Neural progenitor cell (in vitro differentiated cells): ENCODE results near the gene CA10. TPM values are rescaled to one million over a fixed set of nuclear protein-coding genes. Genes with fewer than 3 reads are reported as not detected.

ENCODE experiments used
- DNase-seq: peaks from one replicate; pipeline ENCODE4 v3.0.0-alpha.2; 2016; ENCODE audit warnings: low spot score
- H2AFZ ChIP-seq: fragments of 200-600 bp; sonication (generic); replicated peaks from 2 replicates; pipeline ENCODE4 v1.6.1; 2016; ENCODE audit warnings: antibody characterized with exemption
- H3F3A ChIP-seq: fragments of 200-600 bp; sonication (generic); 2 replicates; pipeline ENCODE4 v1.6.1; 2016; ENCODE audit warnings: antibody characterized with exemption, low read depth
- H3K27ac ChIP-seq: fragments of 200-600 bp; sonication (generic); 2 replicates; pipeline ENCODE4 v1.5.1; 2016; ENCODE audit warnings: mild to moderate bottlenecking
- H3K27me3 ChIP-seq: fragments of 200-600 bp; sonication (generic); 2 replicates; pipeline ENCODE4 v1.6.1; 2016; ENCODE audit warnings: mild to moderate bottlenecking, moderate library complexity
- H3K36me3 ChIP-seq: fragments of 200-600 bp; sonication (generic); 2 replicates; pipeline ENCODE4 v1.5.1; 2016
- H3K4me1 ChIP-seq: fragments of 200-600 bp; sonication (generic); 2 replicates; pipeline ENCODE4 v1.6.1; 2016; ENCODE audit warnings: mixed run types
- H3K4me2 ChIP-seq: fragments of 200-600 bp; sonication (generic); 2 replicates; pipeline ENCODE4 v1.6.1; 2016
- H3K4me3 ChIP-seq: fragments of 200-600 bp; sonication (generic); 2 replicates; pipeline ENCODE4 v1.5.1; 2016
- H3K79me2 ChIP-seq: fragments of 200-600 bp; sonication (generic); 2 replicates; pipeline ENCODE4 v1.6.1; 2016; ENCODE audit warnings: low read depth
- H3K9ac ChIP-seq: fragments of 200-600 bp; sonication (generic); 2 replicates; pipeline ENCODE4 v1.6.1; 2016
- H3K9me3 ChIP-seq: fragments of 200-600 bp; sonication (generic); 2 replicates; pipeline ENCODE4 v1.5.1; 2016; ENCODE audit warnings: low read depth
- H4K20me1 ChIP-seq: fragments of 200-600 bp; sonication (generic); 2 replicates; pipeline ENCODE4 v1.6.1; 2016; ENCODE audit warnings: low read depth
- H3K27ac Mint-ChIP-seq: 3 replicates; pipeline ENCODE4 v1.8.0; 2021; ENCODE audit warnings: mixed read lengths
- H3K27me3 Mint-ChIP-seq: 2 replicates; pipeline ENCODE4 v1.8.0; 2022; ENCODE audit warnings: low read depth, mild to moderate bottlenecking, inconsistent platforms, moderate library complexity, mixed read lengths; ENCODE audit not compliant: insufficient read depth
- H3K36me3 Mint-ChIP-seq: 3 replicates; pipeline ENCODE4 v1.8.0; 2021; ENCODE audit warnings: mixed read lengths
- H3K4me1 Mint-ChIP-seq: 3 replicates; pipeline ENCODE4 v1.8.0; 2021; ENCODE audit warnings: mixed read lengths
- H3K4me3 Mint-ChIP-seq: 3 replicates; pipeline ENCODE4 v1.8.0; 2021; ENCODE audit warnings: mild to moderate bottlenecking, moderate library complexity, mixed read lengths
- H3K9me3 Mint-ChIP-seq: 3 replicates; pipeline ENCODE4 v1.8.0; 2020; ENCODE audit warnings: mixed read lengths
- CTCF ChIP-seq: fragments of 200-600 bp; sonication (generic); IDR thresholded peaks from 2 replicates; pipeline ENCODE4 v1.5.1; 2017; ENCODE audit warnings: antibody characterized with exemption, mild to moderate bottlenecking
- EZH2 ChIP-seq: fragments of 200-600 bp; sonication (generic); IDR thresholded peaks from 2 replicates; pipeline ENCODE4 v1.6.1; 2017; ENCODE audit warnings: antibody characterized with exemption, mild to moderate bottlenecking, moderate library complexity
- EZH2phosphoT487 ChIP-seq: fragments of 200-600 bp; sonication (generic); IDR thresholded peaks from 2 replicates; pipeline ENCODE4 v1.6.1; 2017; ENCODE audit warnings: antibody characterized with exemption
- total RNA-seq: library from RNA; depleted of rRNA; stranded (reverse); fragments of >200 nt; gene quantifications from 2 replicates; pipeline ENCODE4 v1.2.3, GENCODE V29; 2015; ENCODE audit warnings: low replicate concordance

The CA10 gene
- total RNA-seq, 1 donor from 2014 or later = 0.65 TPM

GRCh38 chr17:51710634-51710979, 447.9 kb downstream of the CA10 start:
- H3K9me3 Mint-ChIP-seq = no peaks in the 10 kb centered on the region
- peaks cover 27% of the 10 kb centered on the region for H3K4me1 Mint-ChIP-seq
- Histone ChIP-seq H3K27ac (no peak overlapping the region), H3K36me3 (no peaks in the 10 kb centered on the region), H3K27me3 (no peaks in the 10 kb centered on the region), H3K4me1 (no peaks in the 10 kb centered on the region), H3K4me3 (no peak overlapping the region), H4K20me1 (no peaks in the 10 kb centered on the region), H3F3A (no peaks in the 10 kb centered on the region), H3K9me3 (no peaks in the 10 kb centered on the region), H2AFZ (no peak overlapping the region), H3K79me2 (no peaks in the 10 kb centered on the region), H3K9ac (no peak overlapping the region), H3K4me2 (no peak overlapping the region)
- H3K4me3 Mint-ChIP-seq = no peak overlapping the region
- H3K27ac Mint-ChIP-seq = no peak overlapping the region
- DNase-seq = no peak
- TF ChIP-seq CTCF (no peak), EZH2phosphoT487 (no peak), EZH2 (no peak)
- H3K36me3 Mint-ChIP-seq = no peaks in the 10 kb centered on the region
- H3K27me3 Mint-ChIP-seq = peaks cover 2% of the 10 kb centered on the region

GRCh38 chr17:51709694-51710633, 448.6 kb downstream of the CA10 start:
- Histone ChIP-seq H3K4me1 (no peaks in the 10 kb centered on the region), H2AFZ (no peak overlapping the region), H3K4me3 (no peak overlapping the region), H4K20me1 (no peaks in the 10 kb centered on the region), H3K27ac (no peak overlapping the region), H3K9me3 (no peaks in the 10 kb centered on the region), H3K27me3 (no peaks in the 10 kb centered on the region), H3K4me2 (no peak overlapping the region), H3K79me2 (no peaks in the 10 kb centered on the region), H3F3A (no peaks in the 10 kb centered on the region), H3K36me3 (no peaks in the 10 kb centered on the region), H3K9ac (no peak overlapping the region)
- Mint-ChIP-seq H3K27ac (no peak overlapping the region), H3K27me3 (peaks cover 3% of the 10 kb centered on the region), H3K4me3 (no peak overlapping the region), H3K4me1 (peaks cover 27% of the 10 kb centered on the region), H3K36me3 (no peaks in the 10 kb centered on the region), H3K9me3 (no peaks in the 10 kb centered on the region)
- no peak for DNase-seq
- TF ChIP-seq EZH2phosphoT487 (no peak), CTCF (no peak), EZH2 (no peak)

GRCh38 chr17:51707216-51707615, 451.3 kb downstream of the CA10 start:
- Histone ChIP-seq H3K27ac (no peak overlapping the region), H3K4me1 (no peaks in the 10 kb centered on the region), H3K9ac (no peak overlapping the region), H3K79me2 (no peaks in the 10 kb centered on the region), H4K20me1 (no peaks in the 10 kb centered on the region), H3K36me3 (no peaks in the 10 kb centered on the region), H3K4me3 (no peak overlapping the region), H3K27me3 (no peaks in the 10 kb centered on the region), H3K9me3 (no peaks in the 10 kb centered on the region), H2AFZ (no peak overlapping the region), H3F3A (no peaks in the 10 kb centered on the region), H3K4me2 (no peak overlapping the region)
- no peak overlapping the region for H3K4me3 Mint-ChIP-seq
- no peaks in the 10 kb centered on the region for H3K36me3 Mint-ChIP-seq
- no peak for DNase-seq
- H3K9me3 Mint-ChIP-seq = no peaks in the 10 kb centered on the region
- peaks cover 4% of the 10 kb centered on the region for H3K27me3 Mint-ChIP-seq
- no peak overlapping the region for H3K27ac Mint-ChIP-seq
- H3K4me1 Mint-ChIP-seq = peaks cover 27% of the 10 kb centered on the region
- TF ChIP-seq EZH2 (no peak), EZH2phosphoT487 (no peak), CTCF (no peak)
